Lung (tissue), 16 donors: ENCODE data around the gene CENPT. TPM values are rescaled to one million over a fixed set of nuclear protein-coding genes. Genes with fewer than 3 reads are reported as not detected.
A peak's percentile ranks its signal among the peaks of the same experiment; 100 is the strongest.

Experiments used
- ATAC-seq: fragments of 200-7000 bp; cut with Tn5 transposase; one replicate; pipeline ENCODE4 v1.9.1; 2020; ENCODE audit warnings: moderate number of reproducible peaks; ENCODE audit not compliant: insufficient read depth, low FRiP score
- DNase-seq, 3 donors: peaks; one replicate each; pipeline ENCODE4 v3.0.0-alpha.2; 2013 to 2017
- H3K27ac ChIP-seq, 2 donors: one replicate each; pipeline ENCODE4 v1.5.1; 2013; ENCODE audit warnings: mild to moderate bottlenecking in 2 of 2, moderate library complexity in 2 of 2, control low read depth in 1 of 2, inconsistent platforms in 1 of 2, low read depth in 1 of 2, low read length in 1 of 2
- H3K27me3 ChIP-seq, 3 donors: one replicate each; pipeline ENCODE4 v1.5.1; 2013; ENCODE audit warnings: low read length in 2 of 3; ENCODE audit not compliant: control insufficient read depth in 3 of 3, insufficient read depth in 3 of 3
- H3K36me3 ChIP-seq, 4 donors: one replicate each; pipeline ENCODE4 v1.5.1; 2013; ENCODE audit warnings: low read length in 4 of 4, mild to moderate bottlenecking in 1 of 4, moderate library complexity in 1 of 4; ENCODE audit not compliant: control insufficient read depth in 4 of 4, insufficient read depth in 4 of 4
- H3K4me1 ChIP-seq, 5 donors: one replicate each; pipeline ENCODE4 v1.5.1; 2013; ENCODE audit warnings: low read length in 5 of 5, mild to moderate bottlenecking in 2 of 5, moderate library complexity in 1 of 5; ENCODE audit not compliant: control insufficient read depth in 5 of 5, insufficient read depth in 5 of 5
- H3K4me3 ChIP-seq: one replicate; pipeline ENCODE4 v1.5.1; 2013; ENCODE audit warnings: mild to moderate bottlenecking, control low read depth, moderate library complexity
- H3K9ac ChIP-seq, 2 donors: one replicate each; pipeline ENCODE4 v1.5.1; 2013; ENCODE audit warnings: low read length in 2 of 2, control low read depth in 1 of 2; ENCODE audit not compliant: insufficient read depth in 1 of 2
- H3K9me3 ChIP-seq, 4 donors: one replicate each; pipeline ENCODE4 v1.5.1; 2013; ENCODE audit warnings: low read length in 3 of 4, mild to moderate bottlenecking in 1 of 4, moderate library complexity in 1 of 4; ENCODE audit not compliant: control insufficient read depth in 4 of 4, insufficient read depth in 3 of 4
- CTCF ChIP-seq: IDR thresholded peaks from 2 replicates; pipeline ENCODE4 v1.5.1; 2012; ENCODE audit warnings: mild to moderate bottlenecking; ENCODE audit errors: control extremely low read depth, extremely low read depth
- WGBS, 2 donors: extraction: QIAGEN DNeasy Blood & Tissue Kit; methylation state at CpG; one replicate each; pipeline ENCODE4 v1.1.7; 2013; 5-methylcytosine and 5-hydroxymethylcytosine counted together
- long read RNA-seq, 5 donors: transcript quantifications; one replicate each; lab custom pipeline, GENCODE V29; 2026
- polyA plus RNA-seq, 2 donors: library from polyadenylated mRNA; stranded (reverse); fragments of 200-250 nt; gene quantifications; one replicate each; pipeline ENCODE4 v1.2.1, GENCODE V29; 2013
- total RNA-seq, 2 donors: library from RNA; depleted of rRNA in 1 of 2; stranded (reverse); fragments of >200 nt in 1 of 2; gene quantifications; one replicate each; pipeline ENCODE4 v1.2.1, GENCODE V29; 2014 to 2021
- donor health status: control.
- donor health status: control.
- donor health status: Bipolar disorder and iron deficiency.
- donor health status: healthy.
- donor health status: DM: yes; HTN: yes; CAD: no.

Gene CENPT
- total RNA-seq (10 to 100 TPM; 28.5 to 35.4 TPM), polyA plus RNA-seq (10 to 100 TPM; 30.6 to 47.5 TPM)
- long read RNA-seq, donor 1, partial matches to known transcripts: 7 of 12 reads
- long read RNA-seq, donor 1, other reads (novel, unspliced or antisense): 0 of 12 reads
- long read RNA-seq, donor 2, partial matches to known transcripts: 0 of 1 reads
- long read RNA-seq, donor 2, other reads (novel, unspliced or antisense): 0 of 1 reads
- long read RNA-seq, donor 3, partial matches to known transcripts: 0 of 3 reads
- long read RNA-seq, donor 3, other reads (novel, unspliced or antisense): 0 of 3 reads
- long read RNA-seq, donor 4, partial matches to known transcripts: 0 of 3 reads
- long read RNA-seq, donor 4, other reads (novel, unspliced or antisense): 0 of 3 reads
- long read RNA-seq, donor 5, transcript CENPT-218 (12 exons, 2,133 nt): major isoform, 6 of 17 reads
- long read RNA-seq, donor 5, partial matches to known transcripts: 11 of 17 reads
- long read RNA-seq, donor 5, other reads (novel, unspliced or antisense): 0 of 17 reads

GRCh38 chr16:67847064-67847861, at the start of gene CENPT:
Gene CENPT, minus strand, starts transcription at chr16:67847693. Its CDS starts 13,834 bp downstream, at chr16:67833859.
- WGBS, 2 donors: 0 to 1% methylated on average over 37 to 62 of the region's 62 CpGs
- Histone ChIP-seq H3K27me3 (no peaks in the 10 kb centered on the region), H3K9me3 (no peaks in the 10 kb centered on the region), H3K4me1 (peaks cover 20 to 43% (median 24%) of the 10 kb centered on the region in 5 donors), H3K27ac (peak within 1 kb of the TSS; percentile 93 to 97), H3K36me3 (peaks cover 0 to 4% (median 3%) of the 10 kb centered on the region in 4 donors), H3K4me3 (peak within 1 kb of the TSS; percentile 78), H3K9ac (peak within 1 kb of the TSS; percentile 70 to 84)
- ATAC-seq (peak; percentile 59), DNase-seq (peak in 2 of 3 donors; percentile 20 to 26)
- no peak for TF ChIP-seq CTCF

- WGBS, 2 donors: 64 to 73% methylated on average over 3 of the region's 3 CpGs
- H3K27me3 ChIP-seq: no peaks in the 10 kb centered on the region
- DNase-seq: no peak
- no peak overlapping the region for H3K9ac ChIP-seq
- ATAC-seq: no peak
- peaks cover 7 to 16% (median 8%) of the 10 kb centered on the region in 5 donors for H3K4me1 ChIP-seq
- H3K36me3 ChIP-seq: peaks cover 0 to 3% (median 3%) of the 10 kb centered on the region in 4 donors
- TF ChIP-seq CTCF: no peak
- H3K4me3 ChIP-seq: no peak overlapping the region
- peak overlapping the region in 1 of 2 donors; percentile 8 for H3K27ac ChIP-seq
- no peaks in the 10 kb centered on the region for H3K9me3 ChIP-seq
Measured at GRCh38 chr16:67897231-67897630, 49.7 kb upstream of the CENPT start.

- Histone ChIP-seq H3K4me3 (peak overlapping the region; percentile 82), H3K27me3 (no peaks in the 10 kb centered on the region), H3K36me3 (no peaks in the 10 kb centered on the region), H3K9me3 (no peaks in the 10 kb centered on the region), H3K9ac (peak overlapping the region; percentile 94 to 95), H3K27ac (peak overlapping the region; percentile 95 to 100), H3K4me1 (peaks cover 7 to 17% (median 8%) of the 10 kb centered on the region in 5 donors)
- WGBS, 2 donors: 25 to 31% methylated on average over 14 of the region's 14 CpGs
- no peak for TF ChIP-seq CTCF
- ATAC-seq: no peak
- peak in 1 of 3 donors; percentile 31 for DNase-seq
Measured at GRCh38 chr16:67893743-67894399, 46.4 kb upstream of the CENPT start.
